ENCODE measurements around the gene KRT79. TPM values are rescaled to one million over a fixed set of nuclear protein-coding genes. Genes with fewer than 3 reads are reported as not detected.

The KRT79 gene
- total and polyA plus RNA-seq, 9 of the 15 experiments (the other 6 are each of a cell fraction or from before 2014, with no cell fraction given) = 0.03 to 2.3 (median 0.23) TPM; not detected in 2

GRCh38 chr12:52878507-52879393, 44.6 kb upstream of the KRT79 start:
- intact Hi-C loops (cut with micrococcal nuclease) (loop anchor here (2.0 to 10.0 kb wide), 2 partner anchors 184 to 296 kb away; no protein-coding TSS in a partner anchor), in situ Hi-C loops (cut with MboI) (loop anchor here (5.0 kb wide), 1 partner anchor 496 kb away; no protein-coding TSS in a partner anchor)
- no peak for FAIRE-seq
- H3K79me2 ChIP-seq (ENCODE audit: control insufficient read depth, insufficient read depth, low read length) = no peaks in the 10 kb centered on the region
- H4K20me1 ChIP-seq (replicated peaks; ENCODE audit: control insufficient read depth, insufficient read depth, low read length) = no peaks in the 10 kb centered on the region
- peak overlapping the region; percentile 94 for H2AFZ ChIP-seq (ENCODE audit: low read depth, low read length)
- peak overlapping the region; percentile 85 for H3K4me2 ChIP-seq (ENCODE audit: insufficient read depth, low read length)
- peaks cover 37 to 44% of the 10 kb centered on the region in 2 experiments for H3K4me1 ChIP-seq (replicated peaks in 1 of 2; ENCODE audit: control insufficient read depth in 2 of 2, insufficient read depth in 2 of 2, low read length in 2 of 2)
- H3K36me3 ChIP-seq (ENCODE audit: control insufficient read depth, insufficient read depth, low read length) = no peaks in the 10 kb centered on the region
- ChIA-PET CTCF (ENCODE audit: low intra/inter-chr PET ratio) (interaction anchor here (0.6 to 12.1 kb wide), 10 partner anchors 8 to 728 kb away, joined by 3 to 398 read pairs (median 8); no protein-coding TSS in a partner anchor), POLR2A (interaction anchor here (0.6 to 3.8 kb wide), 7 partner anchors 17 to 293 kb away, joined by 3 to 20 read pairs (median 4); partner anchors contain the start of gene EIF4B)
- H3K27me3 ChIP-seq (ENCODE audit: control insufficient read depth in 2 of 2, insufficient read depth in 2 of 2, low read length in 2 of 2) = no peaks in the 10 kb centered on the region
- no peaks in the 10 kb centered on the region for H3K9me1 ChIP-seq (ENCODE audit: control insufficient read depth, insufficient read depth, low read length)
- no peak for ATAC-seq
- peak overlapping the region; percentile 10; the same call in 1 of the 2 replicates for H3K4me3 ChIP-seq
- 66% methylated on average over 16 of the region's 17 CpGs for WGBS (ENCODE audit: insufficient coverage, low coverage, missing lambda C conversion rate)
- H3K27ac ChIP-seq (ENCODE audit: extremely low read depth, low read depth, low read length) = peak overlapping the region; percentile 29; the same call in 1 of the 3 replicates
- BruUV-seq (replicated peaks) = no TSS peak
- no peak for DNase-seq (ENCODE audit: extremely low read depth in 1 of 4, low spot score in 3 of 4)
- peak overlapping the region; percentile 64 to 85 for H3K9ac ChIP-seq (ENCODE audit: insufficient read depth in 1 of 2, low read depth in 2 of 2, low read length in 2 of 2)
- H3K9me3 ChIP-seq (replicated peaks; ENCODE audit: control insufficient read depth, insufficient read depth, low read depth, low read length) = no peaks in the 10 kb centered on the region
- TF ChIP-seq FUS (optimal IDR thresholded peaks at IDR 0.05; ENCODE audit: low read depth, low read length) = no peak
- no peak for TF ChIP-seq PCBP2 (IDR thresholded peaks at IDR 0.05; ENCODE audit: low read depth, low read length, poor library complexity, severe bottlenecking)
- TF ChIP-seq ZNF668 (CRISPR knock-in tag; IDR thresholded peaks at IDR 0.05) = no peak
- 0 out of 6 replicates have a peak, but pooled peaks of 1 of the 3 experiments have one; percentile 40 for TF ChIP-seq ZBTB11 (CRISPR knock-in tag; IDR thresholded peaks at IDR 0.05)
- TF ChIP-seq ZNF561 (CRISPR knock-in tag; conservative IDR thresholded peaks at IDR 0.05) = no peak
- no peak for TF ChIP-seq NELFE (IDR thresholded peaks at IDR 0.05; ENCODE audit: insufficient read depth, insufficient read length)
- no peak for TF ChIP-seq SRSF9 (IDR thresholded peaks at IDR 0.05; ENCODE audit: borderline replicate concordance, low read depth, low read length)
- no peak for TF ChIP-seq ZFX (CRISPR knock-in tag; IDR thresholded peaks at IDR 0.05)
- TF ChIP-seq CC2D1A (IDR thresholded peaks at IDR 0.05) = no peak
- TF ChIP-seq CGGBP1 (CRISPR knock-in tag; IDR thresholded peaks at IDR 0.05) = no peak
- no peak for TF ChIP-seq TEAD2 (tag; IDR thresholded peaks at IDR 0.05)
- no peak for TF ChIP-seq ZNF121 (CRISPR knock-in tag; conservative IDR thresholded peaks at IDR 0.05)
- TF ChIP-seq RBM34 (IDR thresholded peaks at IDR 0.05; ENCODE audit: borderline replicate concordance, insufficient read depth, low read length) = no peak
- no peak for TF ChIP-seq ZNF740 (CRISPR knock-in tag; IDR thresholded peaks at IDR 0.05)
- 0 out of 4 replicates have a peak, but pooled peaks of 1 of the 2 experiments have one; percentile 9 for TF ChIP-seq ZNF740 (tag; IDR thresholded peaks at IDR 0.05)

All from K562 (cell line).